HS-5 (cell line): Measurements from ENCODE around the gene NUP210L.

Experiments used
- DNase-seq: peaks from one replicate; pipeline ENCODE4 v3.0.0-alpha.2; 2012; ENCODE audit warnings: low read depth

NUP210L gene

DNA sequence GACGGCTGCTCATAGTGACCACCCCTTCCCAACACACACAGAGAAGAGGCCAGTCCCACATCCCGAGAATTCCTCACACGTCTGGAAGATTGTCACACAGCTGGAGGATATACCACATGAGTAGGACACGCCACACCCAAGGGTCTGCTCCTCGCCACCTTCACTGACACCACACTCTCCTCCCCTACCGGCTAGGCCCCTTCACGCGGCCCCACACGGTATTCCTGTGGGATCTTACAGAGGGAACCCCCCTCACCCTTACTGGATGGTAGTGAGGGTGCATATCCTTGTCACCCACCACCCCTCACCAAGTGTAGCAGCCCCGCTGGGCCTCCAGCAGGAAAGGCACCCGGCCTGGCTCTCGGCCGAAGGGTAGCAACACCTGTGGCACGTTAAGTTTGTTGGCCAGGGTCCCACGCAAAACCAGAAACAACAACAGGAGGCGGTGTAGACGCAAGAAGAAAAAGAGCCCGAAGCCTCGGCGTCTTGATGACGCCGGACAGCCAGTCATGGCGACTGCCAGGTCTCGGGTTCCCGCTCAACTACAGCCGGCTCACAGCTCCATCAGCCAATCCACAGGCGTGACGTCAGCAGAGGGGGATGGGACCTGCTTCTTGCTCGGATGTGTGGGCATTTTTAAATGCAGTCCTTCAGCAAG, at the start of gene NUP210L:
Gene NUP210L (minus strand): TSS at position 540 of the 658 bp plus-strand sequence.
- DNase-seq: no peak

GRCh38 chr1:154199563-154199879, 44.6 kb upstream of the NUP210L start:
- no peak for DNase-seq

GRCh38 chr1:154198756-154199562, 44.1 kb upstream of the NUP210L start:
- DNase-seq: no peak

DNA sequence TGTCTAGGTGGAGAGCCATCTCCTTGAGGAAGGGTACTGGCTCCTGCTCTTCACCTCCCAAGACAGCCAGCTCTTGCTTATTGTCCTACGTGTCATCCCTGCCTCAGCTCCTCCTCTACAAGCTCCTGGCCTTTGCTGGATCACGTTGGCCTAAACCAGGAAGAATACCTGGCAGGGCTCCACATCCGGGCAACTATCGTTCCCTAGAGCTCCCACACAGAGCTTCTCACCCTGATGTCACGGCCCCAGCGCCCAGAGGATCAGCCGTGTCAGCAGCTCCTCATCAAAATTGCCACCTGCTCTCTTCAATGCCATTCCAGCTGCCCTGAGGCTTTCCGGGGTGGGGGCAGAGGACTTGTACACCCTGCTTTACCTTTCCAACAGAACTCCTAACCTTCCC, 38.9 kb upstream of the NUP210L start:
- DNase-seq: no peak

DNA sequence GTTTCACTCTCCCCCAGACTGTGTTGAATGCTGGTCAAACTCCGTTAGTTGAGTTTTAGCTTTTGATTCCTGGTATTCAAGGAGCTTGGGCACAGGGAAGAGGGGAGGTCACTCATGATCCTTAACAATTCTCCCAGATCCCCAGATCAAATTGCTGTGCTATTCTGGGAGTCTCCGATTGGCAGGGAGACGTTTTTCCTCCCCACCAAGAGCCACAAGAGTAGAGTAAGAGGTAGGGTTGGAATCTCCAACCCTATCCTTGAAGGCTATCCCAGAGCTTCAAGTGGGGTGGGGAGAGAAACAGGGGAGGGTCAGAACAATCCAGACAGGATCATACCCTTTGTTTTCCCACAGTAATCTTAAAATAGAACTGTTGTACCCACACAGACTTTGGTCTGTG, 37.6 kb upstream of the NUP210L start:
- no peak for DNase-seq

- no peak for DNase-seq
These were observed 37.2 kb upstream of the NUP210L start, which contains the start of gene TPM3 for GRCh38 chr1:154191990-154192461. Gene TPM3 (minus strand): TSS chr1:154192100. CDS start chr1:154192018, 82 bp downstream.

DNA sequence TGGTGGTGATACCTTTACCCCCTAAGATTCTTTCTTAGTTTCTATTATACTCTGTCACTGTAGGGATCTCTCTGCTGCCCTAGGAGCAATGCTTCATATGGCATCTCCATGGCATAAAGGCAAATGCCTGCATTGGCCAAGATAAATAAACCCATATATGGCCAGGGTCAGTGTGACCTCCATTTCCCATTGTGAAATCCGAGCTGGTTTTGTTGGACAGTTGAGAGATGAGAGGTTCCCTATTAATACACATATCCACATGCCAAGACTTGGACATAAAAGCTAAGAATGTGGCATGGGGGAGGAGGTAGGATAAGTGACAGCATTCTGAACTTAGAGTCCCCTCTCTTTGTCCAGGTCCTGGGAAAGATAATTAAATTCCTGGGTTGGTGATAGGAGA, 35.7 kb upstream of the NUP210L start:
- DNase-seq: no peak

DNA sequence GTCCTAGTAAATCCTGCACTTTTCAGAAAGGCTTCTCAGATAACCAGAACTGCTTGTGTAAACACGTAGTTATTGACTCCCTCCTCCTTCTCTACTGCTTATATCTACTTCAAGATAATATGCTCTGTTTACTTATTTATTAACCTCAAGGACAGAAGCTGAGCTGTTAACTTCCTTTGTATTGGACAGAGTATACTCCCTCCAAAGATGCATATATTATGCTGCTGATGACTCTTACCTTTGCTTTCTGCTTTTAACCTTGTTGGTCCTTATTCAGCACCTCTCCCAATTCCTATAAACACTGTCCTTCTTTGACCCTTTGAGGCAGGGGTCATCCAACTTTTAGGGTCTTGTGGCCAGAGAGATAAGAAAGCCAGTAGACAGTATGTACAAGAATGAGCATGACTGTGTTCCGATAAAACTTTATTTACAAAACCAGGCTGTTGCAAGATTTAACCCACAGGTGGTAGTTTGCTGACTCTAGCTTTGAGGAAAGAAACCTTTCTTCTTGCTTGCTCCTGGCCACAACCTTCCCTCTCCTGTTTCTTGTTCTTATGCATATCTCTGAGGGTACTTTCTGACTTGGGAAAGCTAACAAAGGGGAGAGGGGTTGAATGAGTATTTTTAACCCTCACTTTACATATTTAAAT, 32.1 kb upstream of the NUP210L start:
- DNase-seq: no peak

DNA sequence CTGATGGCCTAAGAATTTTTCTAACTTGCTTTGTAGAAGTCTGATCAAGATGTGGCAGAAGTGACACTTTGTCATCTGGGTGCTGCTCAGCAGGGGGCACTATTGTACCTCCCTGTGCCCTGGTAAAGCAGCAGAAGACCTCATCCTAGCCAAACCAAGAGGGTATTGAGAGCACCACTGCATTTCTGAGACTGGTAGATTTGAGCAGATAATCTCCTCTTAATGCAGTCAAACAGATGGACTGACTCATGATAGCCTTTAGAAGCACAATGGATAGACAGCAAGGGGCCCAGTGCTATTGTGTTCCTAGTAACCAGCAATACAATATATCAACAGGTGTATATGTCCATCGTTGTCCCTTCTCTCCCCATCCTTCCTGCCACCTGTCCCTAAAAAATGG, 31.3 kb upstream of the NUP210L start:
- no peak for DNase-seq

GRCh38 chr1:154183046-154183915, 28.4 kb upstream of the NUP210L start:
- peak; percentile 86 for DNase-seq

GRCh38 chr1:154182344-154183045, 27.6 kb upstream of the NUP210L start:
- peak; percentile 56 for DNase-seq

- DNase-seq: no peak
These were observed 27.1 kb upstream of the NUP210L start for GRCh38 chr1:154181944-154182343.

GRCh38 chr1:154179946-154180687, 25.2 kb upstream of the NUP210L start:
- no peak for DNase-seq

DNA sequence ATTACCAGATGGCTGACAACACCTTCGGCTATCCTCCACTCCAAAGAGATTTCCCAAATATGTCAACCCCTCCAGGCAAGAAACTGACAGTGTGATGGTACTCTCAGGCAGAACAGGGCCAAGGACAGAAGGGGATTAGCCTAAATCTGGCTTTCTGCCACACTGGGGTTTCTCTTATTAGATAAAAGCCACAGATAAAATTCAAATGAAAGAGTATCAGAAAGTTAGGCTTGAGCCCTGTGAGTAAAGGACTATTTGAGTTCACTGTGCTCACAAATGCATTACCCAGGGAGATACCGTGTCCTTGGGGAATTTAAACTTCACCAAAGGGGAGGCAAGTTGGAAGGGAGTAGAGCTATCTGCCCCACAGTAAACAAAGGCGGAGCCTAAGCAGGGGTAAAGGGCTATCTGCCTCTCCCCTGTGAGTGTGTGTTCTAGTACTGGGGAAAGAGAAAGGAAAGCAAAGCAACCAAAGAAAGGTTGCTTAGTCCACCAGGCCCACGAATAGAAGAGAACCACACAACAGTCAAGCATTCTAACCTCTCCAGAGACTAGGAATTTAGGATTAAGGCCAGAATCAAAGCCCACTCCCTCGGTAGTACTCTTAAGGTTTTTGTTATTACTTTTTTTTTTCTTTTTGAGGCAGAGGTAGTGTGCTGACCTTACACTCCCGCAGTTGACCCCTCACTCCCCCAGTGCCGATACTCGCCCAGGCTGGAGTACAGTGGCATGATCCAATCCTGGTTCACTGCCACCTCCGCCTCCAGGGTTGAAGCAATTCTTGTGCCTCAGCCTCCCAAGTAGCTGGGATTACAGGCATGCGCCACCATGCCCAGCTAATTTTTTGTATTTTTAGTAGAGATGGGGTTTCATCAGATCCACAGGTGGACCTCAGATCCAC, 24.3 kb upstream of the NUP210L start:
- no peak for DNase-seq

GRCh38 chr1:154178013-154178412, 23.1 kb upstream of the NUP210L start:
- DNase-seq: no peak

DNA sequence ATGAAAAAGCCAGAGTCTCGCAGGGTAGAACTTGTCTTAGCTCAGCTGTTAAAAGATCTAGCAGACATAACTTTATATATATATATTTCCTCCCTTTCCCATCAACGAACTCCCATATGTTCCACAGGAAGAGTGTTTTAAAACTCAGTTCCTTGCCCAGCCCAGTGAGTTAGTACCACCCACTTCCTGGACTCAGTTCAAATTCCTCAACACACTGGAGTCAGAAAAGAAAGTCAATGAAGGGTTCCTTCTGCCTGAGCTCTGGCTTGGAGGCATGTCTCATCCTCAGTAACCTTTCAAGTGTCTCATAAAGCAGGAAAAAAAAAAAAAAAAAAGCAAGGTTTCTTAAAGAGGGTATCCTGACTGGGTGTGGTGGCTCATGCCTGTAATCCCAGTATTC, 21.5 kb upstream of the NUP210L start:
- DNase-seq: peak; percentile 34

- no peak for DNase-seq
These were observed 19.8 kb upstream of the NUP210L start for GRCh38 chr1:154174654-154175053.

- no peak for DNase-seq
These were observed 17.0 kb upstream of the NUP210L start for GRCh38 chr1:154171880-154172279.

DNA sequence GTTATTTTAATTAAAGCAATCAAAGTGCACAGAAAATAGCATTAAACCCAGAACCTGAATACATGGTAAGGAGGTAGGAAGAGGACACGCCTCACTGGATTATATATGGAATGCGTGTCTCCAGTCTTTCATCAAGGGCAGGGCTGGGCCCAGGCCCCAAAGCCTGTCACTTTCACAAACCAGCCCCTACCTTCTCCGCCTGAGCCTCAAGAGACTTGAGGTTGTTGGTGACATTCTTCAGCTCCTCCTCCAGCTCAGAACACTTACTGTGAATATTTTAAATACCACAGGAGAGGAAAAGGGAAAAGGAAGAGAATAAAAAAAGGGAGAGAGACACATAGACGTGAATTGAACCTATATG, 16.3 kb upstream of the NUP210L start:
- DNase-seq: no peak
